Spinal cord (tissue), 10 donors: Measurements from ENCODE around the gene CHRNA4. TPM values are rescaled to one million over a fixed set of nuclear protein-coding genes. Genes with fewer than 3 reads are reported as not detected.

Experiments used
- DNase-seq, 6 donors: peaks; one replicate each; pipeline versions ENCODE4 v3.0.0 to v3.0.0-alpha.2; 2013 to 2015; ENCODE audit warnings: low spot score in 6 of 6, low read depth in 4 of 6
- H3K27ac ChIP-seq: one replicate; pipeline ENCODE4 v1.5.1; 2013; ENCODE audit warnings: low read depth, low read length, control low read depth
- H3K27me3 ChIP-seq: one replicate; pipeline ENCODE4 v1.6.1; 2013; ENCODE audit warnings: low read length; ENCODE audit not compliant: control insufficient read depth, insufficient read depth
- H3K36me3 ChIP-seq: one replicate; pipeline ENCODE4 v1.6.1; 2013; ENCODE audit warnings: low read length; ENCODE audit not compliant: control insufficient read depth, insufficient read depth
- H3K4me1 ChIP-seq: one replicate; pipeline ENCODE4 v1.6.1; 2013; ENCODE audit warnings: low read length; ENCODE audit not compliant: control insufficient read depth, insufficient read depth
- H3K4me3 ChIP-seq: one replicate; pipeline ENCODE4 v1.5.1; 2013; ENCODE audit warnings: low read depth, low read length, control low read depth
- H3K9me3 ChIP-seq: one replicate; pipeline ENCODE4 v1.6.1; 2013; ENCODE audit warnings: low read length; ENCODE audit not compliant: control insufficient read depth, insufficient read depth
- WGBS: methylation state at CpG from one replicate; pipeline ENCODE4 v1.1.5; 2013; ENCODE audit warnings: missing lambda C conversion rate; ENCODE audit not compliant: insufficient coverage; 5-methylcytosine and 5-hydroxymethylcytosine counted together
- polyA plus RNA-seq, 2 donors: library from polyadenylated mRNA; unstranded; fragments of 120-200 nt; gene quantifications; one replicate each; pipeline ENCODE4 v1.2.1, GENCODE V29; 2013; ENCODE audit not compliant: insufficient read length in 2 of 2
- total RNA-seq, 2 donors: library from RNA; depleted of rRNA in 1 of 2; stranded (reverse); fragments of 120-200 nt in 1 of 2; fragments of >200 nt in 1 of 2; gene quantifications; one replicate each; pipeline versions ENCODE4 v1.2.3 to v1.2.4, GENCODE V29; 2013 to 2014
- donor health status: healthy.

The CHRNA4 gene
- total and polyA plus RNA-seq, 4 donors = 5.5 to 64.2 (median 33.5) TPM

GRCh38 chr20:63350597-63351325 lies 10.4 kb downstream of the CHRNA4 start:
- H3K36me3 ChIP-seq = peaks cover 78% of the 10 kb centered on the region
- no peak overlapping the region for H3K4me3 ChIP-seq
- 91% methylated on average over 32 of the region's 46 CpGs for WGBS
- H3K27ac ChIP-seq = no peak overlapping the region
- no peaks in the 10 kb centered on the region for H3K9me3 ChIP-seq
- H3K4me1 ChIP-seq = peaks cover 47% of the 10 kb centered on the region
- DNase-seq = no peak
- no peaks in the 10 kb centered on the region for H3K27me3 ChIP-seq

GRCh38 chr20:63350196-63350595 lies 11.0 kb downstream of the CHRNA4 start:
- Histone ChIP-seq H3K27ac (no peak overlapping the region), H3K27me3 (no peaks in the 10 kb centered on the region), H3K9me3 (no peaks in the 10 kb centered on the region), H3K4me1 (peaks cover 52% of the 10 kb centered on the region), H3K4me3 (no peak overlapping the region), H3K36me3 (peaks cover 78% of the 10 kb centered on the region)
- DNase-seq = no peak
- WGBS = 97% methylated on average over 32 of the region's 33 CpGs

- 96% methylated on average over 29 of the region's 29 CpGs for WGBS
- no peak overlapping the region for H3K27ac ChIP-seq
Observed at GRCh38 chr20:63349516-63349895, 11.6 kb downstream of the CHRNA4 start.

GRCh38 chr20:63348828-63349515 lies 12.2 kb downstream of the CHRNA4 start:
- peaks cover 72% of the 10 kb centered on the region for H3K36me3 ChIP-seq
- no peaks in the 10 kb centered on the region for H3K27me3 ChIP-seq
- H3K27ac ChIP-seq = no peak overlapping the region
- WGBS = 92% methylated on average over 26 of the region's 29 CpGs
- peaks cover 64% of the 10 kb centered on the region for H3K4me1 ChIP-seq
- no peak for DNase-seq
- no peak overlapping the region for H3K4me3 ChIP-seq
- no peaks in the 10 kb centered on the region for H3K9me3 ChIP-seq

More at GRCh38 chr20:63349516-63349895, 11.6 kb downstream of the CHRNA4 start:
- DNase-seq = no peak
- Histone ChIP-seq H3K4me1 (peaks cover 59% of the 10 kb centered on the region), H3K36me3 (peaks cover 77% of the 10 kb centered on the region), H3K27me3 (no peaks in the 10 kb centered on the region), H3K9me3 (no peaks in the 10 kb centered on the region), H3K4me3 (no peak overlapping the region)

GRCh38 chr20:63347950-63348827 lies 13.0 kb downstream of the CHRNA4 start:
- H3K36me3 ChIP-seq = peaks cover 78% of the 10 kb centered on the region
- no peak overlapping the region for H3K4me3 ChIP-seq
- H3K4me1 ChIP-seq = peaks cover 69% of the 10 kb centered on the region
- DNase-seq = no peak
- WGBS = 75% methylated on average over 45 of the region's 46 CpGs
- H3K27me3 ChIP-seq = no peaks in the 10 kb centered on the region
- no peak overlapping the region for H3K27ac ChIP-seq
- no peaks in the 10 kb centered on the region for H3K9me3 ChIP-seq

GRCh38 chr20:63347081-63347741 lies 13.9 kb downstream of the CHRNA4 start:
- DNase-seq = no peak
- Histone ChIP-seq H3K9me3 (no peaks in the 10 kb centered on the region), H3K4me3 (no peak overlapping the region), H3K27ac (no peak overlapping the region), H3K36me3 (peaks cover 81% of the 10 kb centered on the region), H3K27me3 (no peaks in the 10 kb centered on the region), H3K4me1 (peaks cover 59% of the 10 kb centered on the region)
- WGBS = 76% methylated on average over 32 of the region's 33 CpGs

GRCh38 chr20:63346131-63347080 lies 14.7 kb downstream of the CHRNA4 start:
- WGBS = 83% methylated on average over 47 of the region's 50 CpGs
- DNase-seq = no peak
- peaks cover 81% of the 10 kb centered on the region for H3K36me3 ChIP-seq
- H3K4me3 ChIP-seq = no peak overlapping the region
- H3K9me3 ChIP-seq = no peaks in the 10 kb centered on the region
- H3K27me3 ChIP-seq = no peaks in the 10 kb centered on the region
- H3K27ac ChIP-seq = no peak overlapping the region
- H3K4me1 ChIP-seq = peaks cover 51% of the 10 kb centered on the region

- no peaks in the 10 kb centered on the region for H3K9me3 ChIP-seq
- peaks cover 72% of the 10 kb centered on the region for H3K36me3 ChIP-seq
- no peaks in the 10 kb centered on the region for H3K27me3 ChIP-seq
- WGBS = 63% methylated on average over 26 of the region's 27 CpGs
- no peak overlapping the region for H3K27ac ChIP-seq
- peak in 2 of 6 donors; percentile 30 to 59 for DNase-seq
- peaks cover 49% of the 10 kb centered on the region for H3K4me1 ChIP-seq
- no peak overlapping the region for H3K4me3 ChIP-seq
Observed at GRCh38 chr20:63345328-63346100, 15.6 kb downstream of the CHRNA4 start.
